GM19372 (cell line): Measurements from ENCODE around the gene NECTIN3.

Experiments used
- ATAC-seq: cut with Tn5 transposase; IDR thresholded peaks from one replicate; pipeline ENCODE4 v1.9.1; 2021; ENCODE audit warnings: mild to moderate bottlenecking, low read depth, moderate library complexity; ENCODE audit not compliant: unreplicated experiment

NECTIN3 gene, protein sequence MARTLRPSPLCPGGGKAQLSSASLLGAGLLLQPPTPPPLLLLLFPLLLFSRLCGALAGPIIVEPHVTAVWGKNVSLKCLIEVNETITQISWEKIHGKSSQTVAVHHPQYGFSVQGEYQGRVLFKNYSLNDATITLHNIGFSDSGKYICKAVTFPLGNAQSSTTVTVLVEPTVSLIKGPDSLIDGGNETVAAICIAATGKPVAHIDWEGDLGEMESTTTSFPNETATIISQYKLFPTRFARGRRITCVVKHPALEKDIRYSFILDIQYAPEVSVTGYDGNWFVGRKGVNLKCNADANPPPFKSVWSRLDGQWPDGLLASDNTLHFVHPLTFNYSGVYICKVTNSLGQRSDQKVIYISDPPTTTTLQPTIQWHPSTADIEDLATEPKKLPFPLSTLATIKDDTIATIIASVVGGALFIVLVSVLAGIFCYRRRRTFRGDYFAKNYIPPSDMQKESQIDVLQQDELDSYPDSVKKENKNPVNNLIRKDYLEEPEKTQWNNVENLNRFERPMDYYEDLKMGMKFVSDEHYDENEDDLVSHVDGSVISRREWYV

DNA sequence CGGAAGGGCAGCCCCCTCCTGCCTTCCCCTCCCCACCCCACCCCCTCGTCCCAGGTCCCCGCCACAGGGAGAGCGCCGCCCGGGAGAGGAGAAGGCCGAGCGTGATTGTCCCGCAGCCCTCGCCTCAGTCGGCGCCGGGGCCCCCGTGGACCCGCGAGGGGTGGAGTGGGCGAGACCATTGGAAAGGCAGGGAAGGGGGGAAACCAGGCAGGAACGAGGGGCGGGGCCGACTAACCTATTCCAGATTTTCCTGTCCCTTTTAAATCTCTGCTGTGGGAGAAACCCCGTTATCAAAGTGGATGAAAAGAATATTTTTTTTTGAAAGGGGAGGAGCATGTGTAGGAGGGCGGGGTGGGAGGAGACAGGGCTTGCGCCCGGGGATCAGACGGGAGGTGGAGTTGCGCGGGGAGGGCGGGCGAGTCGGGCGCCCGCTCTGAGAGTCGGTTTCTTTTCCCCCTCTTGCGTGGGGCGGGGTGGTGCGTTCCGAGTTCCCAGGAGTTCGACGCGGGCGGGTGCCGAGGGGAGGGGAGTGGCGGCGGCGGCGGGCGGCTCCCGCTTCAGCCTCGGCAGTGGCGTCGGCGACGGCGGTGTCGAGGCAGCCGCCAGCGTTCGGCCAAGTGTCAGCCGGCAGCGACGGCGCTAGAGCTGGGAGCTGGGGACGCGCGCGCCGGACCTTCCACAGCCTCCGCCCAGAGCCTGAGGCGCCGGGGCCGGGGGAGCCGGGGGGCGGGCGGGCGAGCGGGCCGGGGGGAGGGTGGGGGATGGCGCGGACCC is at the start of gene NECTIN3:
Gene NECTIN3, plus strand, starts transcription at position 560 of the 774 bp plus-strand sequence. Its CDS starts 202 bp downstream, at position 762.
- ATAC-seq, result peak; percentile 88

DNA sequence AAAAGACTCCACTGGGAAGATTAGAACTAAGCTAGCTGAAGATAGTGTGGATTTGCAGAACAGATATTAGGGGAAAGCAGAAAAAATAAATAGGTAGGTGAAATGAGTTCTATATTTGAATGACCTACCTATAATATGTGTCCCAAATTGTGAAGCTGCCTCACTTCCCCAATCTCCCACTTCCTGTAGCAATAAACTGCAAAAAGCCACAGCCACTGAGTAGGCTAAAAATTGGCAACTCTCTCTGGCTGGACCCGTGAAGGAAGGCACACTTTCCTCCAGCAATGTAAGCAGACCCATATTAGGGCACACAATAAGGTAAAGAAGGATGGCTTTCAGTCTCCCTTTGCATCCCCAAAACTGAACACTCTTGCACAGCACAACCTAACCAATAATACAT is 43.7 kb upstream of the NECTIN3 start:
- ATAC-seq, result no peak

DNA sequence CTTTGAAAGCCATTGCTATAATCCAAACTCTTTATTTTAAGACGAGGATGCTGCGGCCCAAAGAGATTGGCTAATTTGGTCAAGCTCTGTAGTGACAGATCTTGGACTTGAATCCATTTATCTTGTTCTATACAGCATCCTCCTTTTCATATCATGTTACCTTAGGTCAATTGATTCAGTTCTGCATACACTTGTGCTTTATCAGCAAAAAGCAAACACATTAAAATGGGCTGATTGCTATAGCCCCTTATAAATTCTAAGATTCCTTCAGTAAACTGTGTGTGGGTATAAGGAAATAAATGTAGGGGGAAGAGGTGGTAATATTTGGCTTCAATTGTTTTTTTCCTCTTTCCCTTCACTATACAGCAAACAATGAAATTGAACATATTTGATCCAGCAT is 40.1 kb upstream of the NECTIN3 start:
- no peak for ATAC-seq

DNA sequence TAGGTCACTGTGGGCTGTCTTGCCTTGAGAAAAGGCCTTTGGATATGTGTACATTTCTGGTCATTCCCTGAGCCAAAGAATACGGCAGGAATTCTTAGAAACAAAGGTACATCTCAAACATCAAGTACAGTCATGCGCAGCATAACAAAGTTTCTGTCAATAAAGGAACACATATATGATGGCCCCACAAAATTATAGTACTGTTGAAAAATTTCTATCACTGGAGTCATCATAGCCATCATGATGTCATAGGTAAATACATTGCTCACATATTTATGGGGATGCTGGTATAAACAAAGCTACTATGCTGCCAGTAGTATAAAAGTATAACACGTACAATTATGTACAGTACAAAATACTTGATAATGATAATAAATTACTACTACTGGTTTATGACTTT is 38.9 kb upstream of the NECTIN3 start:
- ATAC-seq, result no peak

DNA sequence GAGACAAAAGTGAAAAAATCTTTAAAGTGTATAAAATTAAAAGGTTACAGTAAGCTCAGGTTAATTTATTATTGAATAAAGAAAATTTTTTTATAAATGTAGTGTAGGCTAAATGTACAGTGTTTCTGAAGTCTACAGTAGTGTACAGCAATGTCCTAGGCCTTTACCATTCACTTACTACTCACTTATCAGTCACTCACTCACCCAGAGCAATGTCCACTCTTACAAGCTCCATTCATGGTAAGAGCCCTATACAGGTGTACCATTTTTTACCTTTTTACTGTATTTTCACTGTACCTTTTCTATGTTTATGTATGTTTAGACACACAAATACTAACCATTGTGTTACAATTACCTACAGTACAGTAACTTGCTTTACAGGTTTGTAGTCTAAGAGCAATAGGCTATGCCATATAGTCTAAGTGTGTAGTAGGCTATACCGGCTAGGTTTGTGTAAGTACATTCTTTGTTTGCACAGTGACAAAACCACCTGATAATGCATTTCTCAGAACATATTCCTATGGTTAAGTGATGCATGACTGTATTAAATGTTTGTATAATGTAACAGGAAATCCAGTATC is 38.1 kb upstream of the NECTIN3 start:
- ATAC-seq, result no peak

DNA sequence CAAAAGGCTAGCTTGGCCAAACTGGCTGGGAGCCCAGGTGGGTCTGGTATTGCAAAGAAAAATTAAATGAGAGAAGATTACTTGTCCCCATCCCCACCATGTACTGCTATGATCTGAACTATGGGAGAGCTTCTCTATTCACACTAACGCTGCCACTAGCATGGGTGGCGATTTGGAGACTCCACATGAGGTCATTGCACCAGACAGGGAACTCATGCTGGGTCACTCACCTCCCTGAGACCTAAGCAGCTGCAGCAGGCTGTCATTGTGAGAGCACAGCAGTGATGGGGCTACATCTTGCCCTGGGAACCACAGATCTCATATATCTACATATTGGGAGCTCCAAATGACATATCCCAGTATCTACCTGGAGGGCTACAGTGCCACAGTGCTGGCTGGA is 36.3 kb upstream of the NECTIN3 start:
- no peak for ATAC-seq

DNA sequence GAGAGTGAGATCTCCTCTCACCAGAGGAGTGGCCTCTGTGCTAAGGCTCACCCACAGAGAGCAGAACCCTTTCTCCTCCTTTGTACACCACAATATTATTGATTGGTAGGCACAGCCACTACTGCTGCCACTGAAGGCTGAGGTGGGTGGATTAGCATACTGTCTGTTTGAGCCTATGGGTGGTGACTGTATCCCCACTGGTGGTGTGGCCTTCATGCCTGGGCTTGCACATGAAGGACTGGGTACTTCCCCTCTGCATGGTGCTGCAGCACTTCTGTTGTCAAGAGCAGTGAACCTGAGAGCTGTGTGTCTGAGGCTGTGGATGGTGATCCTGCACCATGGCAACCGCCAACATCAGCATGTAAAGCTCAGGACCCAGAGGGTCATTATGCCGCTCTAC is 35.7 kb upstream of the NECTIN3 start:
- no peak for ATAC-seq

DNA sequence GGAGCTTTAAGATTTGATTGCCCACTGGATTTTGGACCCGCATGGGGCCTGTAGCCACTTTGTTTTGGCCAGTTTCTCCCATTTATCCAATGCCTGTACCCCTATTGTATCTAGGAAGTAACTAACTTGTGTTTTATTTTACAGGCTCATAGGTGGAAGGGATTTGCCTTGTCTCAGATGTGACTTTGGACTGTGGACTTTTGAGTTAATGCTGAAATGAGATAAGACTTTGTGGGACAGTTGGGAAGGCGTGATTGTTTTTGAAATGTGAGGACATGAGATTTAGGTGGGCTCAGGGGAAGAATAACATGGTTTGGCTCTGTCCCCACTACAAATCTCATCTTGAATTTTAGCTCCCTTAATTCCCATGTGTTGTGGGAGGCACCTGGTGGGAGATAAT is 30.7 kb upstream of the NECTIN3 start:
- no peak for ATAC-seq

DNA sequence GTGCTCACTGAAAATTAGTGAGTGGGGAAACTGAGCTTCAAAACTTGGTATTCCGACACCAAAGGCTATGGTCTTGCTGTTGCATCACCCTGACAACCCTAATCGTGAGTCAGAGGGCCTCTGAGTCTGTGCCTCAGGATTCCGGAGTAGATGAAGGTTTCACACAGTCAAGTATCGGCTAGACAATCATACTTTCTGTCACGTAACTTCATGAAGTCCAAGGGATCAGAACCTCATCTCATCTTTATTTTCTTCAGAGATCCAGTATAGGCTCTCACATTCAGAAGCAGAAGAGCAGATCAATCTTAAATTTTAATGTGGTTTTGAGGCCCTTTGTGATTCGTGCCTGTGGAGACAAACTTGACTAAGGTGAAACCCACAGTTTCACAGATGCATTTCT is 26.1 kb upstream of the NECTIN3 start:
- ATAC-seq, result no peak

DNA sequence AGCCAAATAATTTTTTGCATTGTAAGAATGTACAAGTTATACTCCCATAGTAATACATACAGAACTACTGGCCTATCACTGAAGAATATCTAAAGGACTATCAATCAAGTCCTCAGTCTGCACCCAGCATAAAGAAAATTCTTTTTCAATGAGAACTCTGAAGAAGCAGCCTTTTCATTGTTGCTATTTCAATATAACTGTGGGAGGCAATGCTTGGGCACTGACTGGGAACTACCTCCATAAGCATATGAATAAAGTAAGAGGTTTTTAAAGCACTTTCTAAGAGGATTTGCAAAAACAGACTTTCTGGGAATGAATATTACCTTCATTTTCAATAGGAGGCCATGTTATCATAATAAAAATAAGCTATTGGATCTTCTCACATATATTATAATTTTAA is 24.6 kb upstream of the NECTIN3 start:
- ATAC-seq, result no peak

DNA sequence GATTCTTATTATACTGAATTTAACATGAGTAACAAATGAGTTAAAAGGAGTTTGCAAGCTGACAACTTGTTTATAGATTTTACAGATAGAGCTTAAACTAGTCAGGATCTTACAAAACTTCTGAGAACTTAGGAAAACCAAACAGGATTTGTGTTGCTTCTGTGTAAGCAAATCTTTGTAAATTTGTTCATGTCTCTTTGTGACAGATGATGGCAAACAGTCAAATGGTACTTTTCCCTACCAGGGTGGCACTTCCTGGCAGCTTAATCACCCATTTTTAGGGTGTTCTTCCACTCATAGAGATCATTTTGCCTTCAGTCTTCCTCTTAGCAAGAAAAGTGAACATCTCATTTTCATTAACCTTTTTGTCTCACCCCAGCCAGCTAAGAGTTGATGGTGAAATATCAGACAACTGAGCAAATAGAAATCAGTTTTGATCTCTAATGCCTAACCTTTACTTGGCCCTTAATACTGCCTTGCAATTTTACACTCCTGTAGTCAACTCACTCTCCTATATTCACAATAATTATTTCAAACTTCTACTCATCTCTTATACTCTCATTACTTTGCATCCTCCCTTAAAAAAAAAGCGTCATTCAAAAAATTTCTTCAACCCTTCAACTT is 23.7 kb upstream of the NECTIN3 start:
- ATAC-seq, result no peak

DNA sequence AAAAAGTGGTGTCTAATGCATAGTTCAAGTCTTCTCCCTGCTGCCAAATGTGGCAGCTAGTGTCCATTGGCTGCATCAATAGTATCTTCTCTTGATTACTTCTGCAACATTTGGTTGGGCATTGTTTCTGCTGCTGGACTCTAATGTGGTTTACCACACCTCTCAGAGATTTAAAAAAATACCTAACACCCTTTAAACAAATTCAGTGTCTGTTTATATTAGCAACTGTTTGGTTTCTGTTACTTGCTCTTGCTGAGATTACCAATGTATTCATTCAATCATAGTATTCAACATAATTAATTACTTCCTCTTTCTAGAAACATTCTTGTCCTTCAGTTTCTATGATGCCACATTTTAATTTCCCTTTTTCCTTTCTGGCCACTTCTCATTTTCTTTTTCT is 20.3 kb upstream of the NECTIN3 start:
- ATAC-seq, result no peak

DNA sequence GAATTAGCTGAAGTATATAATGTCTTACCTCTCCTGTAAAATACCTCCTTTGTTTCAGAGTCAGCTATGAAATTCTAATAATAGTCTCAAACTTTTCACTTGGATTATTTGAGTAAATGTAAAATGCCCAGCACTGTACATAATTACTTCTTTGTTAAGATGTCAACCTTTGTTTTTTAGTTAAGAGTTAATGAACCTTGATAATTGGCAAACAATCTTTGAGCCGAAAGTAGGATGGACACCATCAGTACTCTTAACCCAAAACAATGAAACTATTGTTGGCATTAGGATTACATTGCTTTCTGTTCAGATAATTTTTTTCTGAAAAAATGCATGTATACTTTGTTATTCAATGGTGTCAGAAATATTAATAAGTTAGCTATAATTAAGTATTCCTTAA is 3.0 kb upstream of the NECTIN3 start:
- ATAC-seq, result no peak

DNA sequence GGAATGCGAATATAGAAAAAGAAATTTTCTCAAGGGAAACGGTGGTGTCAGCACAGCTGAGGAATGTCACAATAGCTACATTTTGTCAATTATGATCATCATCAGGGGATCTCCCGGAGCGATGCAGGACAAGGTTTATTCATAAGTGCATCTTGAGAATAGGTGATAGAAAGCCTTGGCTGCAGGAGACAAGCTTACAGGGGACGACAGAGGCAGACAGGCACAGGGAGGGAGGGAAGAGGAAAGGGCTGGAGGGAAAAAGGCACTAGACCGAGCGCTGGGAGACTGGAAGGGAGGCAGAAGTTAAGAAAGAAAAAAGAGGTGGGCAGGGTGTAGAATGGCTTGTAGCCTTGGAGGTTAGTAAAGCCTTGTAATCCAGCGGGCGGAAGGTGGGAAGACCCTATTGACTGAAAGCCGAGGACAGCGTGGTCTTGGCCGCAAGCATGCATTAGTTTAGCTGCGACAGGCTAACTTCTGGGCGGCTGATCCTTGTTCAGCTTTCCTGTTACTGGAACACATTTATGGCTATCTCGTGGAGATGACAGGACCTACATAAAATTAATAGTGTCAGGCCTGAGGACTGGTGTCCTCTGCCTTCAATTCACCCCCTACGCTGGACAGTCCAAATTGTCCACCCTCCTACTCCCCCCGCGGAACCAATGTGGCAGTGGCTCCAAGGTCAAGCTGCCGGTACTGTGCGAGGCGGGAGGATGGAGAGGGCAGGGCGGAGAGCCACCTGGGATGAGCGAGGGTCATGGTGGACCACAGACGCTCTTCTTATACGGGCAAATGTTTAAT is 1.4 kb upstream of the NECTIN3 start:
- no peak for ATAC-seq

DNA sequence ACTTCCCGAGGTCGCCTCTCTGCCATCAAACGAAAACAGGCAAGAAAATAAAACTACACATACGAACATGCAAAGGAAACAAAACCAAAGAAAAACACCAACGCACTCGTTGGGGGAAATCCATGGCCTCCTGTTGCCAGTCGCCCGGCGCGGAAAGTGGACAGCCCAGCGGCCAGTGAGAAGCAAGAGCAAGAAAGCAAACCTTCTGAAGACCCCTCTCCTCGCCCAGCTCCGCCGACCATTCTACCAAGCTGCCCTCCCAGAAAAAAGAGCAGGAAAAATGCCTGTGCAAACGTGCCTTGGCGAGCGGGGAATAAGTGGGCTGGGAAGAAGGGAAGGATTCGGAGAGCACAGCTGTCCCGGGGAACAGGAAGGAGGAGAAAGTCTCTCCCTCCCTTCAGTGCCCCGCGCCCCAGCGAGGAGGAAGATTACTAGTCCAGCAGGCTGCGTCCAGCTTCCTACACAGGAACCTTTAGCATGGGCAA is 802 bp upstream of the NECTIN3 start:
- ATAC-seq, result peak; percentile 7

DNA sequence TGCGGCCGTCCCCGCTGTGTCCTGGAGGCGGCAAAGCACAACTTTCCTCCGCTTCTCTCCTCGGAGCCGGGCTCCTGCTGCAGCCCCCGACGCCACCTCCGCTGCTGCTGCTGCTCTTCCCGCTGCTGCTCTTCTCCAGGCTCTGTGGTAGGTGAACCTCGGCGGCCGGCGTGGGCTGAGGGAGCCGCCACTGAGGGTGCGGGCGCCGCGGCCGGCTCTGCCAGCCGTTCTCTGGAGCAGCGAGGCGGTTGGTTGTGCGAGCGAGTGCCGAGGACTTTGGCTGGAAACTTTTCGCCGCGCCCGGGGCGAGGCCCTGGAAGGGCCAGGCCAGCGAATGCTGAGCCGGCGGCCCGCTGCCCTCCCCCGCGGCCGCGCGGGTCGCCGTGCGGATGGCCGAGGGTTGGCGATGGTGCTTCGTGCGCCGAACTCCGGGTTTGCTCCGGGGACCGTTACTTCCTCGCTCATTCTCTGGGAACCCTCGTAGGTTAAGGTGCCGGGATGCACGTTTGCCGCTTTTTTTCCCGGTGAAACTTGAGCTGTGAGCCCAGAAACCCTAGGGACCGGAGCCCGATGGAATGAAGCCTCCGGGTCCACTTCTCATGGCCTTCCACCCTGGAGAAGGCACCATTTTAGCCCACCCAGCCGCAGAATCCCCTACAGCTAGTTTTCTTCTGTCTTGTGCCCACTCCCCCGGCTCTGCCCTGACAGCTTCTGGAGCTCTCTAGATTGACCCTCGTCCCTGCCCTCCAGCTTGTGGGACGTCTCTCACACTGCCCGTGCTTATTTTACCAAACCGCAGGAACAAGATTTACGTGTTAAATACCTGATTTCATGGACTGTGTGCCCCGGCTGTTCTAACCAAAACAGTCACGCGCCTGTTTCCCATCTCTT is 660 bp downstream of the NECTIN3 start:
- ATAC-seq, result peak; percentile 36

DNA sequence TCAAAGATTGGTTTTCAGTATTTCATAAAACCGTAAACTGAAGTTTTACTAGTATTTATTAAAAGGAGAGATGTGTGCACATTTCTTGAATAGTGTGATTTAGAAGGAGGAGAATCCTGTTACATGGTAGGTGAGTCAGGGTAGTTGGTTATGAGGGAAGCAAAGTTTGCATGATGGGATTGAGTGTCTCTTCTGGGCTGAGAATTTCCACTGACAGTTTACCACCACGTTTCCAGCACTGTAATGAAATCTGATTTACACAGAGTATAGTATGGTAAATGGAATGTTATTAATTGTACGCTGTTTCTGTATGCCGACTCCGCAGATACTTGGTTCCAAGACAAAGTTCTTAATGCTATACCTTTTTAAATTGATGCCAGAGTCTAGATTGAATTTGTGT is 1.6 kb downstream of the NECTIN3 start:
- no peak for ATAC-seq

DNA sequence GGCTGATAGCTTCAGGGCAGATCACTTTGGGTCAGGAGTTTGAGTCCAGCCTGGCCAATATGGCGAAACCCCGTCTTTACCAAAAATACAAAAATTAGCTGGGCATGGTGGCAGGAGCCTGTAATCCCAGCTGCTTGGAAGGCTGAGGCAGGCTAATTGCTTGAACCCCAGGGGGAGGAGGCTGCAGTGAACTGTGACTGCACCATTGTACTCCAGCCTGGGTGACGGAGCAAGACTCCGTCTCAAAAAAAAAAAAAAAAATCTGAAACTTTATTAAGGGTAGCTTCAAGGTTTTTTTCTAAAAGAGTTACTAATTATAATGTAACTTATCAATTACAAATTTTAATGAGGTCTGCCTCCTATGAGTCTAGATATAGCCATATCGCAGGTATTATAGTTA is 5.1 kb downstream of the NECTIN3 start:
- ATAC-seq, result no peak

DNA sequence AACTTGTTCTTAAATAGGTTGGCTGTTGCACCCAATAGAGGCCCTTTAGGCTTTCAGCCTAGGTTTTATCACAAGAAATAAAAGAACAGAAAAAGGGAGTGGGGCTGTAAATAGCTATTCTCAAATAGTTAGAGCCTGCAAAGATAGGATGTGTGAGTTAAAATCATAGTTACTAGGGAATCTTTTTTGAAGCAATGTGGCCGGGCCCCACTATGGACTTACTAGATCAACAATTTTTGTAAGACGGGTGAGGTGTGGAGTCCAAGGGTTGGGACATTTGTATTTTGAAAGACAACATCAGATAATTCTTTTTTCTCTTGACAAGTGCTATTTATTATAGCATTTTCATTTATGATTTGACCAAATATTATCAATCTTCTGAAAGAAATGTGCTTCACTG is 5.8 kb downstream of the NECTIN3 start:
- ATAC-seq, result no peak
